Stimulated activated CD4-positive, alpha-beta T cell treated with anti-CD3 and anti-CD28 coated beads, TNF-alpha, amount 100 ng/mL, for 24 hours (primary cell): Measurements from ENCODE around the gene MPZL3.
"Not testable (repeated sequence)": the region's sequence is repeated elsewhere in the genome, so short reads cannot be mapped to it uniquely, and the experiment has no call there.

Source experiments
- DNase-seq, 3 experiments: peaks; one replicate each; pipeline ENCODE4 v3.0.0-alpha.2; 2020; ENCODE audit warnings: low read depth in 3 of 3

Gene MPZL3

DNA sequence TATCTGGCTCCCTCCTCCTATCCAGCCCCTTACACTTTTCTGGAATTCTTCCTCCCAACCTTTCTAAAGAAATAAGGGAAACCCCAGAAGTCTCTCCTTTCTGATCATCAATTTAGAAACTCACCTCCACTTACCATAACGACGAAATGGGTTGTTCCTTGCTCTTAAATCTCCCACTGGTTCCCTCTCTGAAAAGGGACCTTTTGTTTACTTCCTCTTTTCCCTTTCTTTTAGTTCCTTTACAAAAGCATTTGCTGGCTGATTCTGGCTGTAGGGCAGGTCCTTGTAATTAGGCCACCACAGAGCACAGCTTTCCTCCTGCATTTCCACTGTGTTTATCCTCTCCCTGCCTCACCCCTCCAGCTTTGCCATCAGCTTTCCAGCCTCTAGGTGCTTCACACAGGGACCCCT lies 39.4 kb downstream of the MPZL3 start:
- DNase-seq: no peak

DNA sequence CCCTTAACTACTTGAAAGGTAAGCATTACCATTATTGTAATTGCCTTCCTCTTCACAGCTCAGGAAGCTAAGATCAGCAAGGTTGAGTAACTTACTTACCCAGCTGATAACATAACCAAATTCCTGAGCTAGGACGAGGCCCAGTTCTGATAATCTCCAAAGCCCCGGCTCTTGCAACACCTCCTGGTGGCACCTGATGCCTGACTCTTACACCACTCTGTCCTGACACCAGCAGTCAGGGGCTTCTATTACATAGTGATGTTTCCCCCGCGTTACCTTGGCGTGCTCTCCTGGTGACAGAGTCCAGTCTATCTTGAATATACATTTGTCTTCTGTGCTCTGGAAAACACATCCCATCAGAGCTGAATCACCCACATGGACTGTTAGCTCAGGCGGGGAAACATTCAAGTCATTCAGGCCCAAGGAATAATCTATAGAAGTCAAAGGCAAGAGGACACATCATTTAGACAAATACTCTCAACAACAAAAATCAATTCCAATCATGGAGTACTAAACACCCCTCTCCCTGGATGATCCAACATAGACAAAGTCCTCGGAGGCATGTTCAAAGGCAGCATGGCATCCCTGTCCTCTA lies 39.9 kb downstream of the MPZL3 start:
- DNase-seq: no peak

DNA sequence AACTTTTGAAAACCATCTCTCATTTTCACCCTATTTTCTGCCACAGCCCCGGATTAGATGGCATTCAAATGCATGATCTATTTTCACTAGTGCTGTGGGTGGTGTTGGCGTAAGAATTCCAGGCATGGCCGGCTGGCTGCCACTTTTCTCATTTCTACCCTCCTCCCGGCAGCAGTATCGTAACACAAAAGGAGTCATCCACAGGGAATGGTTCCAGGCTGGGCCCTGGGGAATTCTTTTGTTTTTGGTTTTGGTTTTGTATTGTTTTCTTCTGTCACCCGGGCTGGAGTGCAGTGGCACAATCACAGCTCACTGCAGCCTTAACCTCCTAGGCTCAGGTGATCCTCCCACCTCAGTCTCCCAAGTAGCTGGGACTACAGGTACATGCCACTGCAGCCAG lies 41.2 kb downstream of the MPZL3 start:
- DNase-seq: no peak

DNA sequence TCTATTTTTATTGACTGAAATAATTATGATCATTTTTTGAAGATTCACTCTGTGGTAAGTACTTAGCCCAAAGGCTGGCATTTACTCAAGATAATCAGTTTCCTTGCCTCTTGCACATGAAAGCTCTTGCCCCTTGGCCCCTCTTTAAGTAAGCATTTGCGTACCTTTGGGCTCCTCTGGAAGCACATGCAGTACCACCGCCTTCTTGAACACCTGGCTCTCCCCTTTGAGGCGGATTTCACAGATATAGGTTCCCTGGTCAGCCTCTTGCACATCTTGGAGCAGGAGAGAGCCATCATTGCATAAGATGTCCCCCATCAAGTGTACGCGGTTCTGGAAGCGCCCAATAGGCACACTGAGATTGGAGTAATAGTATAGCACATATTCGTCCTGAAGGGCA lies 41.8 kb downstream of the MPZL3 start:
- no peak for DNase-seq

DNA sequence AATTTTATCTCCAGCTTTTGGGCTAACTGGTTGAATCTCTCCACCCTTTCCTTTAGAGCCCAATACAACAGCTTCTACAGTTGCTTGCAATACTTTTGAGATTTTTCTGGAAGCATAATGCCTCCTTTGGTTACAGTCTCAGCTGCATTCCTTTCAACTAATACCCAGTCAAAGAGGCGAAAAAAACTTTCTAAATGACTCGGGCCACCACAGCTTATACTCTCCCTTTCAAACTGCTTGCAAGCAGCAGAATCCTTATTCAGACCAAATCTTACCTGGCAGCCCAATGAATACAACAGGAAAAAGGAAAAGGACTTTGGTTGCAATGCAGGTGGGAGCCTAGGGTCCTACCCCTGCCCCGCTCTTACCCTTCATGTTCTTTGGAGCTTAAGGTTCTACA lies 43.1 kb downstream of the MPZL3 start:
- no peak for DNase-seq

DNA sequence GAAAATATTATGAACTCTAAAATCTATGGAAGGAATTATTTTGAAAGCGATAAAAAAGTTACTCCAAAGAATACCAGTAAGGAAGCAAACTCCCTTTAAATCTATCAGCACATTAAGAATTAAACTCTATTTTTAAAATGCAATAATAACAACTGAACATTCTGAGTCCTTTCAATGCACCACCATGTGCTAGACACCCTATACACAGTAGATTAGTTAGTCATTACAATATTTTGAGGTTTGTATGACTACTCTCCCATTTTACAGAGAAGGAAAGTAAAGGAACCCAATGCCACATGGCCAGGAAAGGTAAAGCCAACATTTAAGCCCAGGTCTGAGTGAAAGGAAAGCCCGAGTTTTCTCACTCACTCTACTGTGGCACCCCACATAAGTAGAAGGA lies 45.1 kb downstream of the MPZL3 start:
- DNase-seq: no peak

DNA sequence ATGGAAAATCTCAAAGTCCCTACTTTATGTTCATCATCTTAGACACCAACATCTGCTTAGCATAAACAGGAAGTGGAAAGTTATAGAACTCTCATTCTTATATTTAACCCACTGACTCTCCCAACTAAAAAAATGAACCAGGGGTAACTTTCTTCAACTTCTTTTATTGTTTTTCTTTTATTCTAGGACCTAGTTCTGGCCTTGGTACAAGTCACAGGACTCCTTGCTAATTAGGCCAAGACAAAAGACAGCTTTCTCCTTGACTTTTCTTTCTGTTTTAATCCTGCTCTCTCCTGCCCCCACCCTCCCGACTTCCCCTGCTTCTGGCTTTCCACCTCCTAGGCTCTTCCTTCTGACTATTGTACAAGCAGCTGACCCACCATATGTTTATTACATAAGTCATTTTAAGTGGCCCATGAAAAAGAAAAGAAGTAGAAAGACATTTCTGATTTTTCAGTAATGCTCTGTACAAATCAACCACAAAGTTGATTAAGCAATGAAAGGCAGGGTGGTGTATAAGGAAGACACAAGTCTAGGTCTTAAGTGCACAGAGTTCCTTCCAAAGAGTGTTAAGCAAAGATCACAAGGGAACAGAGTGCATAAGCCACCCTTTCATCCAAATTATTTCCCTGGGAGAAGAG lies 45.7 kb downstream of the MPZL3 start:
- no peak for DNase-seq

DNA sequence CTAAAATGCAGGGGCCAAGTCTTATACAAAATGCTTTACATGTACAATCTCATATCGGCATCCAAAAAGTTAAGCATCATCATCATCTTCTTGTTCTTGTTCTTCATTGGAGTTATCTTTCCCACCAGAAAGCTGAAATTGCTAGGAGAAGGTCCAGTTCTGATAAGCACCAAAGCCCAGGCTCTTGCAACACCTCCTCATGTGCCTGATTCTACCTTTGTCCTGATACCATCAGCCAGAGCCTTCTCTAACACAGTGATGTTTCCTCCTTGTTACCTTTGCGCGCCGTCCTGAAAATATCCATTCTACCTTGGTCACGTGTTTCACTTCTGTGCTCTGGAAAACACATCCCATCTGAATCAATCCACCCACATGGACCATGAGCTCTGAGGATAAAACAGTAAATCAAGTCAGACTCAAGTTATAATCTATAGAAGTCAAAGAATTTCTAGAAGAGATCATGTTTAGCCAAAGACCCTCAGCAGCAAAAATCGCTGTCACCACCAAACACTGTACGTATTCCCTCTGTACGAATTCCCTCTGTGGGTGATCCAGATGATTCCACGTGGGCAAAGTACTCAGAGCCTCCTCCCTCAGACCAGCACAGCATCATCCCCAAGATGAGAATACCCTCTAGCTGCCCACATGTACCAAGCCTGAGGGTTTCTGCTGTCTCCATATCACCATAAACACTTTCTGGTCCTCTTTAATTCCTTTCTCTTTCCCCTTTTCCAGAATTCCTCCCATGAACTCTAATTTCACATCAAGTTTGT lies 46.4 kb downstream of the MPZL3 start:
- no peak for DNase-seq

DNA sequence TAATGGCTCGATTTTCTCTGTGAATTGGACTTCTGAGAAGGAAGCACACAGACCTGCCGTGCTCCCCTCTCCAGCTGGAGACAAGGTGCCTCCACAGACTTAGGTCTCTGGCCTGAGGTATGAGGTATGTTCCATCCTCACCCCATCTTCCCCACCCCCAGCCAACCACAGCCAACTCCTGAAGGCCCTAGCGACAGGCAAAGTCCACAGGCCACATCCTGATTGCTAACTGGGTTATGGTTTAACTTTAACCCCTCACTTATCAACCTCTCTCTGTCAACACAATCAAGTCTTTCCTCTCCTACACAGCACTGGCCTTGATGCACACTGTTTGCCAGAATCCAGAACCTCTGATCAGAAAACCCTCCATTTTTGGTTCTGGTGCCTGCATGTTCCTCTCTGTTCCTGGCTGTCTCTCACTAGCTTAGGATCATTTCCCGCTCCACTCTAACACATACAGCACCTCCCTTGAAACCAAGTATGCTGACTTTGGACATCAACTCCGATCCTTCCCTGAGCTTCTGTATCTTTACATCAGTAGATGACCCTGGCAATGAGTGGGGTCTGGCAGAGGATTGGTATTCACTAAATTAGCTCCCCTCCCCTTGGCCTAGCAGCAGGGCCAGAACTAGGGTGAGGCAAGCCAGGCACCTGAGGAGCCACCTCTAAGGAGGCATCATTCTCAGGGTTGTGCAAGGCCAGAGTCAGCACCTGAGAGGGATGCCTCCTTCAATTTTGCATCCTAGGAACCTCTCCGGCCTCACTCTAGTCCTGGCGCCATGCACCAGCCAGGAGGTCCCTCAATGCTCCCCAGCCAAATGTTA lies 49.4 kb downstream of the MPZL3 start:
- peak in 1 of 3 experiments; percentile 62 for DNase-seq

DNA sequence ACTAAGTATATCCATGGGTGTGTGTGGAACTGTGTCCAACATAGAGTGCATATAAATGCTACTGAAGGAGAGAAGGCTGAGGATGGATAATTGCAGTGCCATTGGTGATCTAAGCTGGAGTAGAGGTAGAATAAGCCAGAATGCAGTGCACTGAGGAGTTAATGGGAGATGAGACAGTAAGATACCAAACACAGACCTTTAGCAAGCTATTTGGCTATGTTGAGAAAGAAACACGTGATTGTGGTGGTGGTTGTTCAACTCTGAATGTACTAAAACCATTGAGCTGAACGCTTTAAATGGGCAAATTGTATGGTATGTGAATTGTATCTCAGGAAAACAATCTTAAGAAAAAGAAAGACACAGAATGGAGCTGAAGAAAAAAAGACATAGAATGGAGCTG lies 50.2 kb downstream of the MPZL3 start:
- DNase-seq: no peak

DNA sequence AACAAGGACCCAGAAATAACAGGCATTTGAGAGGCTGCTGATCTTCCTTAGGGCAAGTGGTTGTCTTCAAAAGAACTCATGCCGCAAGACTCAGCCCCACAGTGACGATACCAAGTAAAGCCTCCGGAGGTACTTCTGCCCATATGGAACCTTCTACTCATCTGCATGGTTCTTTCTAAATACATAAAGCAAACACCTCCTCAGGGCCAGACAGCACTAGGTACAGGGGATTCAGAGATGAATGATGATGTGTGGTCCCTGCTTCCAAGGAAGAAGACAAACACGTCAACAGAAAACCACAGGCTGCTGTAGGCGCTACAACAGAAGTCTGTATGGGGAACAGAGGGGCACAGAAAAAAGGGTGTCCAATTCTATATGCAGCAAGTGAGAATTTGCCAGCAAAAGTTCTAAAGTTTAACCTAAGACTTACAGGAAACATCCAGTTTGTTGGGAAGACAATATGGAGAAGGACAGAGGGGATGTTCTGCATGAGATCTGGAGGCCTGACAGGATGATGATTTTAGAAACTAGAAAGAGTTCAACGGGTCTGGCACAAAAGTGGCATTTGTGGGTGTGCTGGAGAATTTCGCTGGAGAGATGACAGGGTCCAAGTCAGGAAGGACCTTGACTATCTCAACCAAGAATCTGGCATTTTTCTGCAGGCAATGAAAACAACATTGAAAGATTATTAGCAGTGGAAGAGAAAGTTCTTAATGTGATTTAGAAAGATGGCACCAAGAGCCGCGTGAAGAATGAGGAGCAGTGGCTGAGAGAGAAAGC lies 51.1 kb downstream of the MPZL3 start:
- peak in 2 of 3 experiments; percentile 33 to 43 for DNase-seq

DNA sequence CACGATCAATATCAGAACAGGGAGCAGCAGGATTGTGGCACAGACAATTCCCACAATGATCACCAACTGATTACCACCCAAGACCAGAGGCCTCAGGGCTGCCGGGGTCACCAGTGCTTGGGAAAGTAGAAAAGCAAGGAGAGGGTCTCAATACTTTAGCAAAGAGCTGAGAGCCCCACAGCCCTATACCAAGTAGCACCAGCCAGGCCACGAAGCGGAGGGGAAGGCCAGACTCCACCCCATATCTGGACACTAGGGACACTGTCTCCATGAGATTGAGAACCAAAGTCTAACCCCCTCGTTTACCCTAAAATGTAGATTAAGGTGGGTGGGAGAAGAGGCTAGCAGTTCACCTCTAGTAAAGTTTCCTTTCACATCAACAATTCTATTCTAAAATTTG lies 51.7 kb downstream of the MPZL3 start:
- DNase-seq: no peak

DNA sequence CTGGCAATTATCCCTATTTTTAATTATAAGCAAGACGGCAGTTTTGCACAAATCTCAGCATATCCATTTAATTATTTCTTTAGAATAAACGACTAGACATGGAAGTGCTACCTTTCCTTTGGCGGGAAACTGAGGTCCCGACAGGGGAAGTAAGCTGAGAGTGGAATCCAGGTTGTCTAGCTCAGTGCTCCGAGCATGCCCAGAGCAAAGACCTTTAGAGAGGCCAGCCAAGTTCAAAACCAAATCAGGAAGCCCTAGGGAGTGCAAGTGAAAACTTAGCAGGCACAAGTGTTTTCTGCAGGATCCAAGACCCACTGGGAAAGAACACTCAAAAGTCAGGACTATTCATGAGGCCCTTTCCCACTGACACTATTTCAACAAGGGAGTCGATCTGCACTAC lies 53.0 kb downstream of the MPZL3 start:
- DNase-seq: no peak

DNA sequence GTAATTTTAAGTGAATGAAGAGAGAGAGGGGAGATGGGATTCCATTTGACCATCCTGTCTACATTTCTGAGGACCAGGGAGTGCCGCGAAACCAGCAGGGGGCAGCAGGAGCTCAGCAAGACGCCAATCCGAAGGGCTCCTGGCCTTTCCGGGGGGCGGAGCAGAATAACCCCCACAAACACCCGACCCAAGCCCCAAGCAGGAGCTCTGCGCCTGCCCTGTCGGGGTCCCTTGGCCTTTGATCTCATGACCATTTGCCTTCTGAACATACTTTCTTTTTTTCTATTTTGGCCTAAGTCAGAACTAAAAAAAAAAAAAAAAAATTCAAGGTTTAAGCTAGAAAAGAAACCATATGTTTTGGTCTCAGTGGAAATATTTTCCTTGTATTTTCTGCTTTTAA lies 53.8 kb downstream of the MPZL3 start:
- DNase-seq: peak; percentile 73 to 85 (median 75)

DNA sequence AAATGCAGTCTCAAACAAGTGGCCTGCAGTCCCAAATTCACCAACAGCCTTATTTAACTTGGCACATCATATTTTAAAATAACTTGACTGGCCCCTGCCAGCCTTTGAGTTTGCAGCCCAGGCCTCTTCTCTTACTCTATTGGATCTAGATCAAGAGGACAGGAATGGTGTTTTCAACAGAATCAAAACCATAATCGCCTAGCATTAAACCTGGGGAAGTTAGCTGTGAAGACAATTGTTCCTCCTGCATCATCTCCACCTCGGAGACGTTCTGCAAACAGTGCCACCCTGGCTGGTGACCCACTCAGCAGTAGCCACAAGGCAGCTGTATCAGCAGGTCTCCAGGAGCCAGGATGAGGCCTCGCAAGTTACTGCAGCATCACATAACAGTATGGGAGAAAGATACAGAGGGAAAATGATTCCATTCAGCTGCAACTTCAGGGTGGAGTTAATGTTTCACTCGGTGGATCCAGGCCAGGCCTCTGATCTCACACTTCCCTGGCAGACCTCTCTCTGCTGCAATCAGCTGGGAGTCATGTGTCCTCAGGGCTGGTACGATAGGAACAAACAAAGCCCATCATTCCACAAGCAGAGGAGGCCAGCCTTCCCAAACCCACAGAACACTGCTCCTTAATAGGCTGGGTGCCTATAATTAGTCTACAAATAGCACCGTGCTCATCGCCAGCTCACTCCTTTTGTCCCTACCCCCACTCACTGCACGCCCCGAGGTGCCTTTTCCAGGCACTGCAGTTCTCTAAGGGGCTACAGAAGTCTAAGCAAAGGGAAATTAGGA lies 57.1 kb downstream of the MPZL3 start:
- no peak for DNase-seq

DNA sequence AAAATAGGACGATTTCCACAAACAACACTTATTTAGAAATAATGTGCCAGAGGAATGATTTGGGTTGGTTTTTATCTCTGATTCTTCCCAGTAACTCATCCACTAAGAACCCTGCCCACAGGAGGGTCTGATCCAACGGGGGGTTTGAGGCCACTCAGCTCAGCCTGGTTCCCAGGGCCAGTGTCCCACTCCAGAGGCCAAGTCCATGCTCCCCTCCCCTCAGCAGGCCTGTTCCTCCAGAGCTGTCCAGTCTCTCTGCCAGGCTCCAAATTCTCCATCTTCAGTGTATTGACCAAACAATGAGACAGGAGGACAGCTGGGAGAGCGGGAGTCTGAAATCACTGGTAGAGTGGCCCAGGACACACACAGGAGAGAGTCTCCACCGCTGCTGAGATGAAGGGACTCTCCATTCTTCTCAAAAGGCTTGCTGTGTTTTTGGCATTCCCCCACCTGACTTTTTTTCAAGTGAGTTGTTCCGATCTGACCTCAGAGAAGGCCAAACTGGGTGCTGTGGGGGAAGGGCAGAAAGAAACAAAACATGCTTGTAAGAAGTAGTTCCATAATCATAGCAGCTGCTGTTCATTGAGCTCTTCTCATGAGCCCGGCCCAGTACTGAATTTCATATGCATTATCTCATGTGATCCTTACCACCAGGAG lies 58.1 kb downstream of the MPZL3 start:
- DNase-seq: no peak

DNA sequence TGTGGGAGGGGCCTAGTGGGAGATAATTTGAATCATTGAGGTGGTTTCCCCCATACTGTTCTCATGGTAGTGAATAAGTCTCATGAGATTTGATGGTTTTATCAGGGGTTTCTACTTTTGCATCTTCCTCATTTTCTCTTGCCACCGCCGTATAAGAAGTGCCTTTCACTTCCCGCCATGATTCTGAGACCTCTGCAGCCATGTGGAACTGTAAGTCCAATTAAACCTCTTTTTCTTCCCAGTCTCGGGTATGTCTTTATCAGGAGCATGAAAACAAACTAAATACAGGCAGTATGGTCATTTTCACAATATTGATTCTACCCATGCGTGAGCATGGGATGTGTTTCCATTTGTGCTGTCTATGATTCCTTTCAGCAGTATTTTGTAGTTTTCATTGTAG lies 59.3 kb downstream of the MPZL3 start:
- not testable (repeated sequence) for DNase-seq

DNA sequence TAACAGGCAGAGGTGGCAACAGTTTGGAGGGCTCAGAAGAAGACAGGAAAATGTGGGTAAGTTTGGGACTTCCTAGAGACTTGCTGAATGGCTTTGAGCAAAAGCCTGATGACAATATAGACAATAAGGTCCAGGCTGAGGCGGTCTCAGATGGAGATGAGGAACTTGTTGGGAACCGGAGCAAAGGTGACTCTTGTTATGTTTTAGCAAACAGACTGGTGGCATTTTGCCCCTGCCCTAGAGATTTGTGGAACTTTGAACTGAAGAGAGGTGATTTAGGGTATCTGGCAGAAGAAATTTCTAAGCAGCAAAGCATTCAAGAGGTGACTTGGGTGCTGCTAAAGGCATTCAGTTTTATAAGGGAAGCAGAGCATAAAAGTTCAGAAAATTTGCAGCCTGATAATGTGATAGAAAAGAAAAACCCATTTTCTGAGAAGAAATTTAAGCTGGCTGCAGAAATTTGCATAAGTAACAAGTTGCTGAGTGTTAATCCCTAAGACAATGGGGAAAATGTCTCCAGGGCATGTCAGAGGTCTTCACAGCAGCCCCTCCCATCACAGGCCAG lies 61.1 kb downstream of the MPZL3 start:
- DNase-seq: not testable (repeated sequence)

DNA sequence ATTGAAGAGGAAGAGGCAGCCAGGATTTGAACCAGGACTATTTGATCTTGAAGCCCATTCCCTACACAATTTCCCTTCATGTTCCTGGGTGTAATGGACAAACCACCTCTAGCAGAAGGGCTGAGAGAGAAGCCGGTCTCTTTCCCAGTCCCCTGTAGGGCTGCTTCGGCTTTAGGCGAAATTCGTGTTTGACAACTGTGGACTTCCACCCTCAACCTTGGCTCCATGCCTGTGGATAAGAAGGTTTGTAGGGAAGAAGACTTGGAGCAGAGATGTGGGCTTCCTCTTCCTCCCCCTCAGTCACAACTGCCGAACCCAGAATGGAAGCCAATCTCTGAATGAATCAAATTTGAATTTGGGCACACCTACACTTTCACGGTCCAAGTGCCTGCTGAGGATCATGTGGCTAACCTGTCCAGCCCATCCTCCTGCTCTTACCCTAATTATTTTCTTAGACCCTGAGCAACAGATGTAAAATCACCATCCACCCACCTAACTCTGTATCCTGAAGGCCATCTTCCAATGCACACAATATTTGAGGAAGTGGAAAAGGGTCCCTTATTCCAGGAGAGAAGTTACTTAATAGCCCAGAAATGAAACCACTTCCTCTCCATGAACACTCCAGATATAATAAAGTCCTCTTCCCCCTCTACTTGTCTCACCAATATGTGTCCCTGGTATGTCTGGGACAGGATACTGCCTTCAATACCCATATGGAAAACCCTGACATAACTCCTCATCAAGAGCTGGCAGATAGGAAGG lies 65.6 kb downstream of the MPZL3 start:
- DNase-seq: no peak
